ENCODE data around the gene INVS. TPM values are rescaled to one million over a fixed set of nuclear protein-coding genes. Genes with fewer than 3 reads are reported as not detected.

Gene INVS
- total and polyA plus RNA-seq, 2 of the 4 experiments (the other 2 are of a cell fraction) = 9.2 to 33.5 TPM

DNA sequence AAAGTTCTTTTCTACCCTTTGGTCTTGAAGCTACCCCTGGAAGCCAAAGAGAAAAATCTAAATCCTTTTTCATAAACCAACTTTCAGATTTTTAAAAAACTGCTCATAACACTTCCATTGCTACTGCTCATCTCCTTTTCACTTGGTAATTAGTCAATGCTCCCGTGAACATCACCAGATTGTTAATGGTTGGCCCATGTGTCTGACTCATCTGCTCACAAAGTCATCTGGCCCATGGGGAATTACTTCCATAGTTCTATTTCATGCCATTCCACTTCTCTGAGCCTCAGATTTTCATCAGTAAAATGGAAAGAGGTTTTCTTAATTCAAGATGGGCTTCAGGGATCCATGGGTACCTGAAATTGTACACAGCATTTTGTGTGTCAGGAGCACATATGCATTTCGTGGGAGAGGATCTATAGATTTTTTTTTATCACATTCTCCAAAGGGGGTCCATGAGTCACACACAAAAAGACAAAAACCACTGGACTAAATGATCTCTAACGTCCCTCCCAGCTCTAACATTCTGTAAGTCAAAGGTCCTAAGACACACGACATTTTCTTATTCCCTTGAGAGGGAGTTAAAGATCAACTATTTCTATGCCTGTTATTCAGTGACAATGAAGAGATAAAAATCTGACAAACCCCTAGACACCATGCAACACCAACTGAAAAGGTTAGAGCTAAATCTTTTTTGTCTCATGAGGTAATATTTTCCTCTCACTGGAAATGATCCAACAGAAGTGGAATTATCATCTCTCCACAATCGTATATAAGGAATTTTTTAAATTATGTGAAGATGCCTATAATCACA lies 178.3 kb downstream of the INVS start (continued):
- TF ChIP-seq, protein P1, sequence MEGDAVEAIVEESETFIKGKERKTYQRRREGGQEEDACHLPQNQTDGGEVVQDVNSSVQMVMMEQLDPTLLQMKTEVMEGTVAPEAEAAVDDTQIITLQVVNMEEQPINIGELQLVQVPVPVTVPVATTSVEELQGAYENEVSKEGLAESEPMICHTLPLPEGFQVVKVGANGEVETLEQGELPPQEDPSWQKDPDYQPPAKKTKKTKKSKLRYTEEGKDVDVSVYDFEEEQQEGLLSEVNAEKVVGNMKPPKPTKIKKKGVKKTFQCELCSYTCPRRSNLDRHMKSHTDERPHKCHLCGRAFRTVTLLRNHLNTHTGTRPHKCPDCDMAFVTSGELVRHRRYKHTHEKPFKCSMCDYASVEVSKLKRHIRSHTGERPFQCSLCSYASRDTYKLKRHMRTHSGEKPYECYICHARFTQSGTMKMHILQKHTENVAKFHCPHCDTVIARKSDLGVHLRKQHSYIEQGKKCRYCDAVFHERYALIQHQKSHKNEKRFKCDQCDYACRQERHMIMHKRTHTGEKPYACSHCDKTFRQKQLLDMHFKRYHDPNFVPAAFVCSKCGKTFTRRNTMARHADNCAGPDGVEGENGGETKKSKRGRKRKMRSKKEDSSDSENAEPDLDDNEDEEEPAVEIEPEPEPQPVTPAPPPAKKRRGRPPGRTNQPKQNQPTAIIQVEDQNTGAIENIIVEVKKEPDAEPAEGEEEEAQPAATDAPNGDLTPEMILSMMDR (conservative IDR thresholded peaks at IDR 0.05; ENCODE audit: low read depth, low read length) = no peak

DNA sequence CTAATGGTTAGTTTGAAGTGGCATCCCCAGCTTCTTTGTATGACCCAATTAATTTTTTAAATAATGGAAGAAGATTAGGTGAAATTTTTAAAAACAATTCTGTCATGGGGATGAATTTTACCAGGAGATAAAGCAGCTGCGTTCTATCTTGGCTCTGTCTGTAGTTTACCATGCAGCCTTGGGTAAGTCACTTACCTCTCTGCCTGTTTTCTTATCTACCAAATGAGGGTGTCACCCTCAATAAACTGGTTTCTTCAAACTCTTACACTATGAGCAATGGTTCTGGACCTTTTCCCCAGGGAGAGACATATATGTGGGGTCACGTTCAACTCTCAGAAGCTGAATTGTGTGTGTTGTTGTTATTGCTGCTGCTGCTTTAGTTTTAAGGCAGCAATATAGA lies 182.0 kb downstream of the INVS start:
- no TSS peak for BruUV-seq (replicated peaks)
- peaks cover 3% of the 10 kb centered on the region; the same call in 1 of the 2 replicates for H3K4me1 ChIP-seq (ENCODE audit: control insufficient read depth, insufficient read depth, low read length)
- WGBS, 2 experiments (ENCODE audit: extremely low coverage in 2 of 2, insufficient read length in 1 of 2) = no CpG with 5 or more reads among the region's 2 CpGs
- no peak overlapping the region for H3K4me2 ChIP-seq (ENCODE audit: low read depth, low read length)
- H3K79me1 ChIP-seq (ENCODE audit: low read depth in 1 of 2, low read length in 2 of 2) = no peaks in the 10 kb centered on the region
- intact Hi-C loops (cut with micrococcal nuclease) (no loop called here), in situ Hi-C loops (cut with MboI; ENCODE audit: low sequenced_read_pairs) (no loop called here), dilution Hi-C loops (cut with HindIII; ENCODE audit: low sequenced_read_pairs, unreplicated experiment) (no loop called here)
- no peak for DNase-seq
- no peak overlapping the region for H3K4ac ChIP-seq (ENCODE audit: low read depth, low read length)
- H3K9me1 ChIP-seq (ENCODE audit: insufficient read depth, low read length) = no peaks in the 10 kb centered on the region
- H4K5ac ChIP-seq (ENCODE audit: low read depth, low read length) = no peak overlapping the region
- no peak overlapping the region for H3K18ac ChIP-seq (ENCODE audit: low read depth, low read length)
- POLR2A ChIA-PET (ENCODE audit: unreplicated experiment) = no interaction called here
- H3K9me3 ChIP-seq (ENCODE audit: control insufficient read depth, insufficient read depth, low read length) = no peaks in the 10 kb centered on the region
- no peak overlapping the region for H3K4me3 ChIP-seq (ENCODE audit: insufficient read depth, low read depth, low read length)
- ATAC-seq (ENCODE audit: low read depth) = no peak
- no peak overlapping the region for H3K14ac ChIP-seq (replicated peaks; ENCODE audit: low read depth, low read length)
- H3K36me3 ChIP-seq (ENCODE audit: control insufficient read depth, insufficient read depth, low read length) = peaks cover 14% of the 10 kb centered on the region
- no peak overlapping the region for H2AFZ ChIP-seq (replicated peaks; ENCODE audit: low read length, poor library complexity)
- no peak overlapping the region for H3K56ac ChIP-seq (ENCODE audit: extremely low read depth, insufficient read depth, low read length)
- H2BK15ac ChIP-seq (ENCODE audit: low read depth, low read length) = no peak overlapping the region
- no peak overlapping the region for H4K91ac ChIP-seq (ENCODE audit: insufficient read depth, low read depth, low read length)
- H3K9ac ChIP-seq (ENCODE audit: low read depth, low read length) = no peak overlapping the region
- H3K23ac ChIP-seq (ENCODE audit: low read depth, low read length) = no peak overlapping the region
- no peaks in the 10 kb centered on the region for H4K20me1 ChIP-seq (ENCODE audit: insufficient read depth, low read length)
- H2AK5ac ChIP-seq (ENCODE audit: low read depth, low read length) = no peak overlapping the region
- H3K27me3 ChIP-seq (ENCODE audit: control insufficient read depth, insufficient read depth, low read length) = no peaks in the 10 kb centered on the region
- H4K8ac ChIP-seq (ENCODE audit: low read depth in 2 of 2, low read length in 2 of 2) = no peak overlapping the region
- H2BK5ac ChIP-seq (ENCODE audit: low read depth, low read length, poor library complexity, severe bottlenecking) = no peak overlapping the region
- H2BK20ac ChIP-seq (ENCODE audit: low read depth, low read length) = no peak overlapping the region
- CTCF ChIA-PET = interaction anchor here (0.6 kb wide), 1 partner anchor 674 kb away, joined by 3 read pairs; no protein-coding TSS in a partner anchor
- H2AK9ac ChIP-seq (replicated peaks; ENCODE audit: low read depth, low read length, poor library complexity) = no peak overlapping the region
- no peak overlapping the region for H3K27ac ChIP-seq (ENCODE audit: insufficient read depth, low read length)
- no peak overlapping the region for H2BK120ac ChIP-seq (ENCODE audit: low read depth, low read length)
- no peak for TF ChIP-seq NFE2L2 (IDR thresholded peaks at IDR 0.05; ENCODE audit: low read depth, low read length)
- no peak for TF ChIP-seq CEBPB (IDR thresholded peaks at IDR 0.05; ENCODE audit: low read depth, low read length)
- TF ChIP-seq, protein P1 (conservative IDR thresholded peaks at IDR 0.05; ENCODE audit: low read depth, low read length) = no peak
- no peak for TF ChIP-seq RAD21 (IDR thresholded peaks at IDR 0.05; ENCODE audit: low read length)
- no peak for TF ChIP-seq CHD1 (IDR thresholded peaks at IDR 0.05; ENCODE audit: low read depth, low read length)
- TF ChIP-seq MXI1 (IDR thresholded peaks at IDR 0.05; ENCODE audit: borderline replicate concordance, low read depth, low read length) = no peak
- no peak for TF ChIP-seq FOS (IDR thresholded peaks at IDR 0.05; ENCODE audit: low read depth, low read length)
- TF ChIP-seq, protein P2, sequence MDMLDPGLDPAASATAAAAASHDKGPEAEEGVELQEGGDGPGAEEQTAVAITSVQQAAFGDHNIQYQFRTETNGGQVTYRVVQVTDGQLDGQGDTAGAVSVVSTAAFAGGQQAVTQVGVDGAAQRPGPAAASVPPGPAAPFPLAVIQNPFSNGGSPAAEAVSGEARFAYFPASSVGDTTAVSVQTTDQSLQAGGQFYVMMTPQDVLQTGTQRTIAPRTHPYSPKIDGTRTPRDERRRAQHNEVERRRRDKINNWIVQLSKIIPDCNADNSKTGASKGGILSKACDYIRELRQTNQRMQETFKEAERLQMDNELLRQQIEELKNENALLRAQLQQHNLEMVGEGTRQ (IDR thresholded peaks at IDR 0.05; ENCODE audit: low read depth, low read length) = no peak
- TF ChIP-seq RCOR1 (IDR thresholded peaks at IDR 0.05; ENCODE audit: insufficient replicate concordance, low read length) = no peak
- no peak for TF ChIP-seq SMC3 (IDR thresholded peaks at IDR 0.05; ENCODE audit: low read depth, low read length)
- no peak for TF ChIP-seq POLR2A (IDR thresholded peaks at IDR 0.05; ENCODE audit: low read depth, low read length)
- no peak for TF ChIP-seq RFX5 (IDR thresholded peaks at IDR 0.05; ENCODE audit: low read depth, low read length)
